Hematopoietic multipotent progenitor cell (in vitro differentiated cells): ENCODE data around the gene KIF18A. TPM values are rescaled to one million over a fixed set of nuclear protein-coding genes. Genes with fewer than 3 reads are reported as not detected.
"Not testable (repeated sequence)": the region's sequence is repeated elsewhere in the genome, so short reads cannot be mapped to it uniquely, and the experiment has no call there.

ENCODE experiments used
- DNase-seq, 3 donors: peaks; one replicate each; pipeline ENCODE4 v3.0.0-alpha.2; 2011 to 2015; ENCODE audit warnings: low read depth in 2 of 3, low spot score in 2 of 3
- total RNA-seq: library from RNA; depleted of rRNA; stranded (reverse); fragments of >200 nt; gene quantifications from one replicate; pipeline ENCODE4 v1.2.3, GENCODE V29; 2012

KIF18A gene
- total RNA-seq, result 2.7 TPM

DNA sequence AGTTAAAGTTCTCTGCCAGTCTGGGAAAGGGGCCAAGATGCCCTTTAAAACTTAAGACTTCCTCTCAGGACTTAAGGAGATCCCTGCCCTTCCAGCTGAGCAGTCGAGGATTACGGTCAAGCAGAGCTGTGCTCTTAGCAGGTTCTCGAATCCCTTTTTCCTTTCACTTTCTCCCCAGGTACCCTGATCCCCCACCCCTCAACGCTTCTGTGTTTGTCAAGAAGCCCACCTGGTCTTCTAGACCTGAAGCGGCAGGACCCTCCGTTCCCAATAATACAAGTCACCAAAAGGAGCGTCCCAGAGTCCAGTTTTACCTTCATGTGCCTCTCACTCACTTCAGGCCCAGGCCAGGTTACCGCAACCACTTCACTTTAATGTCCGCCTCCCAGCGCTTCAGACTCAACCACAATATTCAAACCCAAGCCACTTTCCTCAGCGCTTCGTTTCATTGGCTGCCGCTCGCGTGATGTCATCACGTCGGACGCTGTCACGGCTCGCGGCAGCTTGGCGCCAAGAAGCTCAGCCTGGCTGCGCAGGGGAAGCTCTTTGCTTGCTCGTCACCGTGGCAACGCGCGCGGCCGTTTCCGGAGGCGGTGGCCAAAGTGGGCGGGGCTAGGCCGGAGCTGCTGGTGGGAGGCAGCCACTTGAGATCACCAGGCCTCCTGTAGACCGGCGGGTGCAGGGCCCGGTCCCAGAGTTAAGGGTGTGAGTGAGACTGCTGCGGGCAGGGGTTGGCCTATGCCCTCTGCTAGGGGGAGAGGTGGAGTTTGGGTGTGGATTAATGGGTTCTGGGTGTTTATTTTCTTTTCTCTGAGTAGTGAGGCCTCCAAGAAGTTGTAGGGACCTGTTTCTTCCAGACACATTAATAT lies at the start of gene KIF18A, which contains the start of gene METTL15:
KIF18A (minus strand) TSS at position 407 of the 869 bp plus-strand sequence. CDS start 10,209 bp downstream, outside the sequence.
METTL15 (plus strand) TSS at position 639 of the 869 bp plus-strand sequence. CDS start 4,947 bp downstream, outside the sequence.
- DNase-seq, result peak; percentile 94 to 99 (median 99)

GRCh38 chr11:28153586-28153985 lies 45.6 kb upstream of the KIF18A start:
- no peak for DNase-seq

DNA sequence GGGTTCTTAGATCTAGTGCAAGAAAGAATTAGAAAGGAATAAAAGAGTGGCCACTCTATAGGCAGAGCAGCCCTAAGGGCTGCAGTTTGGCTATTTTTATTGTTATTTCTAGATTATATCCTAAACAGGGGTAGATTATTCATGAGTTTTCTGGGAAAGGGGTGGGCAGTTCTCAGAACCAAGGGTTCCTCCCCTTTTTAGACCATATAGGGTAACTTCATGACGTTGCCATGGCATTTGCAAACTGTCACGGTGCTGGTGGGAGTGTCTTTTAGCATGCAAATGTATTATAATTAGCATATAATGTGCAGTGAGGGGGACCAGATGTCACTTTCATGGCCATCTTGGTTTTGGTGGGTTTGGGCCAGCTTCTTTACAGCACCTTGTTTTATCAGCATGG lies 44.8 kb upstream of the KIF18A start:
- no peak for DNase-seq

- no peak for DNase-seq
Measured at GRCh38 chr11:28146123-28146751, 38.3 kb upstream of the KIF18A start.

DNA sequence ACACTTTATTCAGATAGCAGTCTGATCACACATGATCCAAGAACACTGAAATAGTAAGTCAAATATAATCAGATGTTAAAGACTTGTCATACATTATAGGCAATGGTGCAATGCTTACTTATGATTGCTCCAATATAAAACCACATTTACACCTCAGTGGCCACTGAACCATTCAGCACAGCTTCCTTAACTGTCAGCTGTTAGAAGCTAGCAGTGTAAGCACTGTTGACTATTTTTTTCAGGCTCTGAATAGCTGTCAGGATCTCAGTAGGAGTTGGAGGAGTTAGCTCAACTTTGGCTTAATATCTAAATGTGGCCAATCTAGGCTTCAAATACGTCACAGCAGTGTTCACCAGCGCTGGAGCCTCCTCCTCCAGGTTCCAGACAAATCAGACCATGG lies 36.9 kb upstream of the KIF18A start:
- no peak for DNase-seq

GRCh38 chr11:28142724-28143123 lies 34.8 kb upstream of the KIF18A start:
- no peak for DNase-seq

DNA sequence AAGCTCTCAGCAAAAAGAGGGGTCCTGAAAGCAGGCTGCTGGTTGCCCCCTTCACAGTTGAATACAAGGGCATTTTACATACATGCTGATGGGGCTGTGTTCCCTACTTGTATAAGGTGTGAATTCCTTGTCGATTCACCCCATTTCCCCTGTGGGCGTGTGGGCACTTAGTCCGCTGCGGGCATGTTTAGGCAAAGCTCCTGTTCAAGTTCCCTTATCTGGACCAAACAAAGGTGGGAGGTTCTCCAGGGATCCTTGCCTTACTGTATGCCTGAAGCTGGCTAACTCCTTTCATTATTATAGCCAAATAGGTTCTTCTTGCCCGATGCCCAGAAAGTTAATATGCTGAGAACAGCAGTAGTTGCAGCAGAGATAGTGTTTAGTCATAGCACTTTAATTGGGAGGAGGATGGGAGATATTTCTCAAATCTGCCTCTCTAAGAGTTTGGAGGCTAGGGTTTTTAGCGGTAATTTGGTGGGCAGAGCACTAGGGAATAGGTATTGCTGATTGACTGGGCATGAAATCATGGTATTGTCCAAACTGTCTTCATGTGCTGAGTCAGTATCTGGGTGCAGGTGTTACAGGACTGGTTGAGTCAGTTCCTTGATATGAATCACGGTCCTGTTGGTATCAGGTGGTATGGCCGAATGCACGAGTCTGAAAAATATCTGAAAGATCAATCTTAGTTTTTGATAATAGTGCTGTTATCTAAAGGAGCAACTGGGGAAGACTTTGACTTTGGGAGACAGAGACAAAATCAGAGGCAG lies 32.9 kb upstream of the KIF18A start:
- no peak for DNase-seq

DNA sequence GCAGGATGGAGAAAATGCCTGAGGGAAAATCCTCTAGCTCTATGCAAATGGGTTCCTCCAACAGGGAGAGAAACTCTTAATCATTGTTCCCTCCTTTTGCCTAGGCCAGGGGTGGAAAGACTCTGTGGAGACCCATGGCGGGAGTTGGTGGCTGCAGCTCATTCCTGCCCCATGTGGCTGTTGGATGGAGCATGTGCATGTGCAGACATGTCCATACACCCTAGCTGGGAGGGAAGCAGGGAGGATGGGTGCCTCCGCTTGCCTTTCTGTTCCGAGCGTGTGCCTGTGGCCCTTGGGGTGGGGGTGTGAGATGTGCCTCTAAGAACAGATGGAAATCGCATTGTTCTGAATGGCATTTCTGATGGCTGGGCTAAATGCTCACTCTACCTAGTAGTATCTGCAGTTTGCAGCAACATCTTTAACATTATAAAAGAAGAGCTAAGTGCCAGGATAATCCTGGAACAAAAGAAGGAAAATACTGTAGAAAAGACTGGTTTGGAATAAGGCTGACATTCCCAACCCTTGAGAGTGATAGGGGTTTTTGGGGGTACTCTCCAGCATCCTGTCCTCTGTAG lies 32.0 kb upstream of the KIF18A start:
- DNase-seq, result no peak

DNA sequence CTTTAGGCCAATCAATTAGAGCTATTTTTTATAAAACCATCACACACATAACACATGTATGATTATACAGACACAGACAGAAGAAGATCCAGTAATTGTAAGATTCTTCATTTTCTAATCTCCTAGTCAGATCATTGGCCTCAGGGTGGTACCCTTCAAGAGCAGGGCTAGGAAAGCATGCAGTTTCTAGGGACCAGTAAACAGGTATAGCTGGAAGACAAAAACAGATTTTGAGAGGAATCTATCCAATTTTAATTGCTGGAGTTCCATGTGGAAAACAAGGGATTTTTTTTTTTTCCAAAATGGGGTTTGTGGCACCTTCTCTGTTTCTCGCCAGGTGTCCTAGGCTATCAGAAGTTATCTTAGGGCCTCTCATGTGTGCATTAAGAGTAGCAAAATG lies 29.9 kb upstream of the KIF18A start:
- no peak for DNase-seq

- no peak for DNase-seq
Measured at GRCh38 chr11:28137366-28137765, 29.4 kb upstream of the KIF18A start.

DNA sequence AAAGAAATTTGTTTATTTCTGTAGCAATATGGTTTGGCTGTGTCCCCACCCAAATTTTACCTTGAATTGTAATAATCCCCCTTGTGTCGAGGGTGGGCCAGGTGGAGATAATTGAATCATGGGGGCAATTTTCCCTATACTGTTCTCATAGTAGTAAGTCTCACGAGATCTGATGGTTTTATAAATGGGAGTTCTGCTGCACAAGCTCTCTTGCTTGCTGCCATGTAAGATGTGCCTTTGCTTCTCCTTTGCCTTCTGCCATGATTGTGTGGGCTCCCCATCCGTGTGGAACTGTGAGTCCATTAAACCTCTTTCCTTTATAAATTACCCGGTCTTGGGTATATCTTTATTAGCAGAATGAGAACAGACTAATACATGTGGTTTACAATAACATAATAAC lies 28.2 kb upstream of the KIF18A start:
- DNase-seq, result not testable (repeated sequence)

DNA sequence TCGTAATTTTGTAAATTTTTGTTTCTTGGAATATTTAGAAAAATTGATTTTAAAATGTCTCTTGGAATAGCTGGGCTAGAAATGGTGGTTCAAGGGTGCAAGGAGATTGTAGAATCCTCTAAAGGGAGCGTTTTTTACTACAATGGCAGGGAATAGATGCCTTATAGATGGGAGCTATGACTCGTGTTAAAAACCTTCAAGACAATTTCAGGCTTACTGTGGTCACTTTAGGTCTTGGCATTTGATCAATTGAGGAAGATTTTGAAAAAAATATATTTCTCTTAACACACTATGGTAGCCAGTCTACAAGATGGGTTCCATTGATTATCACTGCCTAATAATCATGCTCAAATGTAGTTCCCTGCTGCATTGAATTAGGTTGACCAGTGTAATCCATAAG lies 25.2 kb upstream of the KIF18A start:
- no peak for DNase-seq

DNA sequence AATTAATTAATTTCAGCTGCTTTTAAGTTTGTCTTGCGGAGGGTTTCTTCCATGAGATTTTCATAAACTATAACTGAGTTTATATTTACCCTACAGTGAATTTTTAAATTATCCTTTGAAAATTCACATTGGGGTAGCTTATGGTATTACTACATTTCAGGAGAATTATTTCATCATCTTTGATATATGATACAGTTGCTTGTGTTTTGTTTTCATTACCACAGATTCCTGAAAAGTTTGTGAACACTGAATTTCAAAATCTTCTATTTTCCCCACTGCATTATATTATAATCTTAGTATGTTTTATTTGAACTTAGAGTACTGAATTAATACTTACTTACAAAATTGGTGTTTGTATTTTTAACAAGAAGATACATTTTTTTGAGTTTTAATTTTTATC lies 24.6 kb upstream of the KIF18A start:
- no peak for DNase-seq

GRCh38 chr11:28123151-28123581 lies 15.2 kb upstream of the KIF18A start:
- no peak for DNase-seq

DNA sequence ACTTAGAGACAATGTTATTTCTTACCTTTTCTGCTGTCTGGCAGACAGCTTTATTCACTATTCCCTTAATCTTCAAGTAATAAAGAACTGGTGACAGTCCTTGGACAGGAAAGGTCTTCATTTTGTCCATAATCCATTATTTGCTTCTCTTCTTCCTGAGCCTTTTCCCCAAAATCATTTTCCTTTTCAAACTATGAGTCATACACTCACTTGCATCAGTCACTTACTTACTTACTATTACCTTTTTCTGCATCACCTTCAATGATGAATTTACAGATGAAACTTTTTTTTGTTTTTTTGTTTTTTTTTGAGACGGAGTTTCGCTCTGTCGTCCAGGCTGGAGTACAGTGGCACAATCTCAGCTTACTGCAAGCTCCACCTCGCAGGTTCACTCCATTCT lies 9.8 kb upstream of the KIF18A start:
- no peak for DNase-seq

DNA sequence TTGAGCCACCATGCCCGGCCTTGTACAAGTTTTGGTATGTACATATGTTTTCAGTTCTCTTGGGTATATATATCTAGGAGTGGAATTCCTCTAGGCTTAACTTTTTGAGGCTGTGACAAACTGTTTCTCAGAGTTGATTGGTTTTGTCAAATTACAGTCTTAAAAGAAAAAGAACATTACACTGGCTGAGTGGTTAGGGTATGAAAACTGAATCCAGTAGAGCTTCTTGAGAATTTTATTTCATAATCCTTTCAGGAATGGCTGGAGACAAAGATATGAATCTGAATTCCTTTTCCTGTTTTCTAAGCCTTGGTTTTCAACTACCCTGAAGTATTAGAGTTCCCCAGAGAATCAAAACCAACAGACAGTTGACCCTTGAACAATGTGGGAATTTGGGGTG lies 6.8 kb upstream of the KIF18A start:
- no peak for DNase-seq

DNA sequence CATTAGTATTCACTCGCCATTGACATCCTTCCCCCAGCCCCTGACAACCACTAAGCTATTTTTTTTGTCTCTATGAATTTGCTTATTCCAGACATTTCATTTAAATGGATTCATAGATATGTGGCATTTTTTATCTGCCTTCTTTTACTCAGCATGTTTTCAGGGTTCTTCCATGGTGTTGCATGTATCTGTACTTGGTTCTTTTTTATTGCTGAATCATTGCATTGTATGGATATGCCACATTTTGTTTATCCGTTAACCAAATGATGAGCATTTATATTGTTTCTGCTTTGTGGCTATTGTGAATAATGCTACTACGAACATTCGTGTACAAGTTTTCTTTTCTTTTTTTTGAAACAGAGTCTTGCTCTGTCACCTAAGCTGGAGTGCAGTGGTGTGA lies 6.2 kb upstream of the KIF18A start:
- no peak for DNase-seq

DNA sequence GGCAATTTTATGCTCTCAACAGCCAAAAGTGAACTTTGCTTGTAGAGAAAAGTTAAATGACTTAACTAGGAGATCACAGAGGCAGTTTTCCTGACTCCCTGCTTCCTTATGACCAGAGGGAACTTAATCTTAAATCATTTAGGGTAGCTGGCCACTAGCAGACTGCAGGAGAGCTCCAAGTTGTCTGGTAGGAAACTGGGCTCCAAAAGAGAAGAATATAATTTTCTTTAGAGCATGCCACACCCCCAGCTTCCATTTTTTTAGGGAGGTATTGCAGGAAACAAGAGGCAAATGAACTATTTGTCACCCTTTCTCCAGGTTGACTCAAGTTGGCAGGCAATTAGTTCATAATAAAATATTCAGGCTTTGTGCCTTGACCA lies 2.9 kb upstream of the KIF18A start:
- DNase-seq, result peak in 2 of 3 donors; percentile 5 to 21

- peak in 2 of 3 donors; percentile 48 to 51 for DNase-seq
Measured at GRCh38 chr11:28110108-28110820, 2.3 kb upstream of the KIF18A start.

DNA sequence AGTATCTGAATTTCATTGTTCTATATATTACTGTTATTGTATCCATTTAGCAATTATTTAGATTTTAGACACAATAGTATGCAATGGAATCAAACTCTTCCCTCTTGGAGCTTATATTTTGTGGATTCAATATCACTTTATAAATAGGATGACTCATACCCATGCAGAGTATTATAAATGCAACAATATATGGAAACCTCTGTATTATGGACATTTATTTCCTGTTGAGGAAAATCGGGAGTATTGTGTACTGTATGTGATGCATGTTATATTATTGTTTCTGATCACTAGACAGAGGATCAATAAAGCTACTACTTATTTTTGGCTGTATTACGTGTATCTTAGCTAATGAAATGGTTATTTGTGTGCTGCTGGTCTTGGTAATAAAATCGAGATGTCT lies 1.0 kb upstream of the KIF18A start:
- no peak for DNase-seq
